ENCODE measurements around the gene LZTS2.

GRCh38 chr10:100979791-100980272 is 19.8 kb upstream of the LZTS2 start:
- TF ChIP-seq EGR1 (IDR thresholded peaks at IDR 0.05; ENCODE audit: borderline replicate concordance, low read depth, low read length): no peak
- no peak for TF ChIP-seq BACH1 (IDR thresholded peaks at IDR 0.05; ENCODE audit: low read length)
- TF ChIP-seq, protein P1, sequence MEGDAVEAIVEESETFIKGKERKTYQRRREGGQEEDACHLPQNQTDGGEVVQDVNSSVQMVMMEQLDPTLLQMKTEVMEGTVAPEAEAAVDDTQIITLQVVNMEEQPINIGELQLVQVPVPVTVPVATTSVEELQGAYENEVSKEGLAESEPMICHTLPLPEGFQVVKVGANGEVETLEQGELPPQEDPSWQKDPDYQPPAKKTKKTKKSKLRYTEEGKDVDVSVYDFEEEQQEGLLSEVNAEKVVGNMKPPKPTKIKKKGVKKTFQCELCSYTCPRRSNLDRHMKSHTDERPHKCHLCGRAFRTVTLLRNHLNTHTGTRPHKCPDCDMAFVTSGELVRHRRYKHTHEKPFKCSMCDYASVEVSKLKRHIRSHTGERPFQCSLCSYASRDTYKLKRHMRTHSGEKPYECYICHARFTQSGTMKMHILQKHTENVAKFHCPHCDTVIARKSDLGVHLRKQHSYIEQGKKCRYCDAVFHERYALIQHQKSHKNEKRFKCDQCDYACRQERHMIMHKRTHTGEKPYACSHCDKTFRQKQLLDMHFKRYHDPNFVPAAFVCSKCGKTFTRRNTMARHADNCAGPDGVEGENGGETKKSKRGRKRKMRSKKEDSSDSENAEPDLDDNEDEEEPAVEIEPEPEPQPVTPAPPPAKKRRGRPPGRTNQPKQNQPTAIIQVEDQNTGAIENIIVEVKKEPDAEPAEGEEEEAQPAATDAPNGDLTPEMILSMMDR (IDR thresholded peaks at IDR 0.05; ENCODE audit: control extremely low read depth in 1 of 3, insufficient read depth in 1 of 3, low read depth in 1 of 3, low read length in 3 of 3): no peak
- TF ChIP-seq CEBPB (IDR thresholded peaks at IDR 0.05; ENCODE audit: low read depth, low read length): no peak
- no peak for TF ChIP-seq ASH2L (IDR thresholded peaks at IDR 0.05; ENCODE audit: low read length)
- no peak for TF ChIP-seq MAFK (IDR thresholded peaks at IDR 0.05; ENCODE audit: low read depth, low read length)
- no peak for TF ChIP-seq BCL11A (IDR thresholded peaks at IDR 0.05; ENCODE audit: low read depth in 2 of 2, low read length in 2 of 2)
- TF ChIP-seq, protein P2, sequence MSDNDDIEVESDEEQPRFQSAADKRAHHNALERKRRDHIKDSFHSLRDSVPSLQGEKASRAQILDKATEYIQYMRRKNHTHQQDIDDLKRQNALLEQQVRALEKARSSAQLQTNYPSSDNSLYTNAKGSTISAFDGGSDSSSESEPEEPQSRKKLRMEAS (IDR thresholded peaks at IDR 0.05): no peak
- TF ChIP-seq EP300 (IDR thresholded peaks at IDR 0.05; ENCODE audit: borderline replicate concordance in 1 of 2, low read depth in 2 of 2, low read length in 2 of 2): no peak
- no peak for TF ChIP-seq TEAD4 (IDR thresholded peaks at IDR 0.05; ENCODE audit: low read depth, low read length)
- TF ChIP-seq POLR2A (IDR thresholded peaks at IDR 0.05; ENCODE audit: control extremely low read depth in 1 of 2, low read depth in 2 of 2, low read length in 2 of 2): no peak
